Cardiac muscle cell (in vitro differentiated cells and primary cell): ENCODE data around the gene TTN. TPM values are rescaled to one million over a fixed set of nuclear protein-coding genes. Genes with fewer than 3 reads are reported as not detected.

Experiments
- DNase-seq, 2 donors: peaks; one replicate each; pipeline versions ENCODE4 v3.0.0 to v3.0.0-alpha.2; 2010 to 2017; ENCODE audit warnings: low read depth in 1 of 2, low spot score in 1 of 2
- H3K27ac ChIP-seq: fragments of 200-600 bp; sonication (generic); 2 replicates; pipeline ENCODE4 v1.5.1; 2016
- H3K27me3 ChIP-seq: fragments of 200-600 bp; sonication (generic); 2 replicates; pipeline ENCODE4 v1.6.0; 2016; ENCODE audit warnings: control low read depth
- H3K36me3 ChIP-seq: fragments of 200-600 bp; sonication (generic); 2 replicates; pipeline ENCODE4 v1.5.1; 2016; ENCODE audit warnings: control low read depth
- H3K4me1 ChIP-seq: fragments of 200-600 bp; sonication (generic); 2 replicates; pipeline ENCODE4 v1.8.1; 2017; ENCODE audit warnings: low read depth, mild to moderate bottlenecking, mixed run types
- H3K4me3 ChIP-seq: fragments of 200-600 bp; sonication (generic); 2 replicates; pipeline ENCODE4 v1.5.1; 2016; ENCODE audit warnings: mild to moderate bottlenecking
- H3K9me3 ChIP-seq: fragments of 200-600 bp; sonication (generic); 2 replicates; pipeline ENCODE4 v1.5.1; 2017; ENCODE audit warnings: low read depth, mild to moderate bottlenecking, control low read depth
- polyA plus RNA-seq: library from polyadenylated mRNA; unstranded; fragments of >200 nt; fragmentation: Nextera tagmentation; extraction: Ambion mirVana; gene quantifications from 2 replicates; pipeline ENCODE4 v1.2.1, GENCODE V29; 2016
- total RNA-seq: library from RNA; depleted of rRNA; stranded (reverse); fragments of >200 nt; gene quantifications from 2 replicates; pipeline ENCODE4 v1.2.3, GENCODE V29; 2016
- TF ChIP-seq, protein P1 (sequence below): IDR thresholded peaks from 2 replicates; pipeline ENCODE4 v1.5.1; 2012; ENCODE audit warnings: low read depth, mild to moderate bottlenecking, low read length

TTN gene
- total RNA-seq: 473 and 1,214 TPM in 2 replicates
- polyA plus RNA-seq: 1,208 and 1,558 TPM in 2 replicates

GRCh38 chr2:178807227-178808008 lies at the start of gene TTN:
TSS of gene TTN (minus strand) at chr2:178807423. CDS start at chr2:178804642, 2,781 bp downstream.
- Histone ChIP-seq H3K4me3 (peak within 1 kb of the TSS; percentile 89), H3K27me3 (no peaks in the 10 kb centered on the region), H3K4me1 (peaks cover 53% of the 10 kb centered on the region), H3K9me3 (no peaks in the 10 kb centered on the region), H3K36me3 (peaks cover 34% of the 10 kb centered on the region), H3K27ac (peak within 1 kb of the TSS; percentile 99)
- DNase-seq: peak in 1 of 2 donors; percentile 93
- TF ChIP-seq, protein P1, sequence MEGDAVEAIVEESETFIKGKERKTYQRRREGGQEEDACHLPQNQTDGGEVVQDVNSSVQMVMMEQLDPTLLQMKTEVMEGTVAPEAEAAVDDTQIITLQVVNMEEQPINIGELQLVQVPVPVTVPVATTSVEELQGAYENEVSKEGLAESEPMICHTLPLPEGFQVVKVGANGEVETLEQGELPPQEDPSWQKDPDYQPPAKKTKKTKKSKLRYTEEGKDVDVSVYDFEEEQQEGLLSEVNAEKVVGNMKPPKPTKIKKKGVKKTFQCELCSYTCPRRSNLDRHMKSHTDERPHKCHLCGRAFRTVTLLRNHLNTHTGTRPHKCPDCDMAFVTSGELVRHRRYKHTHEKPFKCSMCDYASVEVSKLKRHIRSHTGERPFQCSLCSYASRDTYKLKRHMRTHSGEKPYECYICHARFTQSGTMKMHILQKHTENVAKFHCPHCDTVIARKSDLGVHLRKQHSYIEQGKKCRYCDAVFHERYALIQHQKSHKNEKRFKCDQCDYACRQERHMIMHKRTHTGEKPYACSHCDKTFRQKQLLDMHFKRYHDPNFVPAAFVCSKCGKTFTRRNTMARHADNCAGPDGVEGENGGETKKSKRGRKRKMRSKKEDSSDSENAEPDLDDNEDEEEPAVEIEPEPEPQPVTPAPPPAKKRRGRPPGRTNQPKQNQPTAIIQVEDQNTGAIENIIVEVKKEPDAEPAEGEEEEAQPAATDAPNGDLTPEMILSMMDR: no peak

GRCh38 chr2:178855151-178855550 lies 47.9 kb upstream of the TTN start:
- peak overlapping the region; percentile 61 for H3K27ac ChIP-seq
- H3K36me3 ChIP-seq: peaks cover 59% of the 10 kb centered on the region
- no peaks in the 10 kb centered on the region for H3K9me3 ChIP-seq

GRCh38 chr2:178848335-178848734 lies 41.1 kb upstream of the TTN start:
- Histone ChIP-seq H3K9me3 (no peaks in the 10 kb centered on the region), H3K27ac (no peak overlapping the region), H3K4me3 (no peak overlapping the region), H3K4me1 (peaks cover 10% of the 10 kb centered on the region), H3K36me3 (peaks cover 86% of the 10 kb centered on the region), H3K27me3 (no peaks in the 10 kb centered on the region)
- DNase-seq: no peak
- TF ChIP-seq, protein P1: no peak

More at GRCh38 chr2:178855151-178855550, 47.9 kb upstream of the TTN start:
- no peak for DNase-seq
- TF ChIP-seq, protein P1: no peak
- Histone ChIP-seq H3K27me3 (no peaks in the 10 kb centered on the region), H3K4me3 (no peak overlapping the region), H3K4me1 (peaks cover 33% of the 10 kb centered on the region)

GRCh38 chr2:178846458-178846802 lies 39.2 kb upstream of the TTN start:
- peaks cover 15% of the 10 kb centered on the region for H3K4me1 ChIP-seq
- H3K4me3 ChIP-seq: no peak overlapping the region
- H3K9me3 ChIP-seq: no peaks in the 10 kb centered on the region
- H3K36me3 ChIP-seq: peaks cover 75% of the 10 kb centered on the region
- TF ChIP-seq, protein P1: no peak
- no peak for DNase-seq
- H3K27ac ChIP-seq: peak overlapping the region; percentile 42
- no peaks in the 10 kb centered on the region for H3K27me3 ChIP-seq

DNA sequence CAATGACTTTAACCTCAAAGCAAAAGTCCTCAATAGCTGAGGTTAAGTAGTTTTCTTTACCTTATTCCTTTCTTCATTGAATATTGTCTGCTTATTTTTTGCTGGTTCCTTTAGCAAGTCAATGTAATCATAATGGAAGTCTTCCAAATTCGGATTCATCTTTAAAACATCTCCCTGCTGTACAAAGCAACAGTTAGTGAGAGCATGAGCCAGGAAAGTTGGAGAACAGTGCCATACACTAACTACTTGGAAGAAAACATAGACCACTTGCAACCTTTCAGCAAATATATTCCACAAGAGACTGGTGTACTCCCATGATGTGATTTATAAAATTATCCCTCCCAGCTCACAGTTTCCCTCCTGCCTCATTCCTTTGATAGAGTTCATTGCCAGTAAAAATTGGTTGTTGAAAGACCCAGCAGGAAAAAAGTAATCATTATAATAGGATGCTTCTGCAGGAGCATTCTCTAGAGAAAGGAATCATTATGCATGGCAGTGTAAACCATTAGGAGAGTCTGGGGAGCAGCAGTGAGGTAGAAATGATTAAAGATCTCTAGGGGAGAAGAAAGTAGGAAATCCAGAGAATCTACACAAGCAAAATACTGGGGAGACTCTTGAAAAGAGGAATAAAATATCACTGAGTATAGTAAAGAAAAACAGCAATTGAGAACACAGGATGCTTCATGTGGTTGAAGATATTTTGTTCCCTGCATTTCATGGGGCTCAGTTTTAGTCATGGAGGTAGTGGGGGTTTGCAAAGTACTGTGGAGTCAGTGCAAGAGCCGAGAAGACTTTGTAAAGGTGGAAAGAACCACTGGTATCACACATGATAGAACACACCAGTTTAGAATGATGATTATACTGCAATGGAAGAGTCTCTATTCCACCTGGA lies 38.6 kb upstream of the TTN start:
- Histone ChIP-seq H3K27ac (peak overlapping the region; percentile 42), H3K4me1 (peaks cover 15% of the 10 kb centered on the region), H3K9me3 (no peaks in the 10 kb centered on the region), H3K27me3 (no peaks in the 10 kb centered on the region), H3K36me3 (peaks cover 71% of the 10 kb centered on the region), H3K4me3 (no peak overlapping the region)
- TF ChIP-seq, protein P1: no peak
- peak in 1 of 2 donors; percentile 55 for DNase-seq
